AG10803 (cell line): ENCODE results near the gene ATP11C.
A peak's percentile ranks its signal among the peaks of the same experiment; 100 is the strongest.

ENCODE experiments used
- DNase-seq: peaks from one replicate; pipeline ENCODE4 v3.0.0; 2010; ENCODE audit warnings: low read depth
- H3K4me3 ChIP-seq: 2 replicates; pipeline ENCODE4 v1.5.1; 2011; ENCODE audit warnings: mild to moderate bottlenecking, low read length, control low read depth
- CTCF ChIP-seq: conservative IDR thresholded peaks from 2 replicates; pipeline ENCODE4 v1.5.1; 2011; ENCODE audit warnings: mild to moderate bottlenecking, low read length, control low read depth, inconsistent platforms

ATP11C gene

GRCh38 chrX:139903210-139903609 lies 29.6 kb downstream of the ATP11C start:
- no peak overlapping the region for H3K4me3 ChIP-seq
- DNase-seq = no peak
- no peak for TF ChIP-seq CTCF

GRCh38 chrX:139902559-139902958 lies 30.3 kb downstream of the ATP11C start:
- H3K4me3 ChIP-seq = no peak overlapping the region
- no peak for DNase-seq
- no peak for TF ChIP-seq CTCF

GRCh38 chrX:139898334-139898733 lies 34.5 kb downstream of the ATP11C start:
- DNase-seq = no peak
- TF ChIP-seq CTCF = no peak

GRCh38 chrX:139892512-139892911 lies 40.3 kb downstream of the ATP11C start:
- no peak for DNase-seq

More at GRCh38 chrX:139898334-139898733, 34.5 kb downstream of the ATP11C start:
- H3K4me3 ChIP-seq = no peak overlapping the region

GRCh38 chrX:139890991-139891700 lies 41.7 kb downstream of the ATP11C start:
- no peak for TF ChIP-seq CTCF
- H3K4me3 ChIP-seq = no peak overlapping the region
- peak; percentile 42 for DNase-seq

More at GRCh38 chrX:139892512-139892911, 40.3 kb downstream of the ATP11C start:
- TF ChIP-seq CTCF = no peak
- H3K4me3 ChIP-seq = no peak overlapping the region

- TF ChIP-seq CTCF = no peak
- no peak overlapping the region for H3K4me3 ChIP-seq
- peak; percentile 35 for DNase-seq
These were observed 43.1 kb downstream of the ATP11C start for GRCh38 chrX:139889760-139890159.

GRCh38 chrX:139883984-139884383 lies 48.9 kb downstream of the ATP11C start:
- H3K4me3 ChIP-seq = no peak overlapping the region
- DNase-seq = no peak
- TF ChIP-seq CTCF = no peak
